ENCODE measurements around the gene UBR1.

- TF ChIP-seq POLR2A (IDR thresholded peaks at IDR 0.05; ENCODE audit: low read depth, low read length) (no peak), TAF1 (IDR thresholded peaks at IDR 0.05; ENCODE audit: borderline replicate concordance, low read depth, low read length) (no peak)
These were observed 29.5 kb upstream of the UBR1 start for GRCh38 chr15:43135351-43135750.

Data from GM12892 (cell line).